ENCODE results near the gene TMEM219. TPM values are rescaled to one million over a fixed set of nuclear protein-coding genes. Genes with fewer than 3 reads are reported as not detected.

The TMEM219 gene
- polyA plus RNA-seq, 1 of the 3 experiments (the other 2 are of a cell fraction): 101 TPM

DNA sequence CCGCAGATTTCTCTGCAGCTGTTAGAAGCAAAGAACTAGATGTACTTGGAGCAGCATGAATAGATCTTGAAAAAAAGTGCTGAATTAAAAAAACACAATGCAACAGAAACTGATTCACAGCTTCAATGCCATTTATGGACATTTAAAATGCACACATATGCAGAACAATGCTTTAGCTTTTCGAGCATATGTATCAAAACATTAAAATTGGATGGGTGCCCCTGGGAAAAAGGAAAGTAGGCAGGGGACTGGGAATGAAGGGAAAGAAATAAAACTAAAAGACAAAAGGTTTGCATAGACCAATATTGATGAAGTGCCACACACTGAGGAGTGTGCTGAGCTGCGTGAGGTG is 40.9 kb upstream of the TMEM219 start:
- Histone ChIP-seq H3K4me1 (ENCODE audit: control insufficient read depth in 1 of 2, insufficient read depth in 2 of 2, low read depth in 1 of 2, low read length in 1 of 2) (peaks cover 6 to 10% of the 10 kb centered on the region in 2 experiments; a peak in 1 of 4 replicates), H3K79me2 (ENCODE audit: insufficient read depth) (peaks cover 73% of the 10 kb centered on the region), H3K9me2 (no peaks in the 10 kb centered on the region), H2AFZ (ENCODE audit: low read depth) (no peak overlapping the region), H3F3A (replicated peaks; ENCODE audit: insufficient read depth) (no peaks in the 10 kb centered on the region), H3K9ac (no peak overlapping the region), H3K27me3 (ENCODE audit: insufficient read depth) (no peaks in the 10 kb centered on the region), H3K4me3 (ENCODE audit: low read depth in 2 of 2, low read length in 1 of 2) (no peak overlapping the region), H4K20me1 (ENCODE audit: insufficient read depth) (no peaks in the 10 kb centered on the region; the same call in 1 of the 2 replicates), H3K36me3 (replicated peaks in 1 of 2; ENCODE audit: control insufficient read depth in 1 of 2, insufficient read depth in 2 of 2, low read length in 1 of 2) (peaks cover 30 to 36% of the 10 kb centered on the region in 2 experiments), H3K27ac (ENCODE audit: low read depth in 2 of 2, low read length in 1 of 2) (no peak overlapping the region), H3K9me3 (no peaks in the 10 kb centered on the region), H3K4me2 (no peak overlapping the region)
- DNase-seq: no peak
- WGBS (ENCODE audit: low lambda C conversion rate): 94% methylated on average over 3 of the region's 3 CpGs
- TF ChIP-seq MXI1 (IDR thresholded peaks at IDR 0.05; ENCODE audit: low read depth, low read length): no peak
- no peak for TF ChIP-seq ELF1 (IDR thresholded peaks at IDR 0.05)
- no peak for TF ChIP-seq MEF2A (IDR thresholded peaks at IDR 0.05; ENCODE audit: borderline replicate concordance, low read depth)
- TF ChIP-seq POLR2AphosphoS5 (IDR thresholded peaks at IDR 0.05; ENCODE audit: low read depth, low read length): no peak
- TF ChIP-seq RAD21 (IDR thresholded peaks at IDR 0.05; ENCODE audit: low read length): no peak
- no peak for TF ChIP-seq RXRA (IDR thresholded peaks at IDR 0.05; ENCODE audit: borderline replicate concordance, low read depth)
- TF ChIP-seq ZBTB33 (IDR thresholded peaks at IDR 0.05; ENCODE audit: borderline replicate concordance, low read depth): no peak
- TF ChIP-seq MAX (IDR thresholded peaks at IDR 0.05; ENCODE audit: low read depth): no peak
- TF ChIP-seq GABPA (IDR thresholded peaks at IDR 0.05; ENCODE audit: low read depth): no peak
- no peak for TF ChIP-seq EZH2phosphoT487 (IDR thresholded peaks at IDR 0.05; ENCODE audit: borderline replicate concordance, low read depth)
- TF ChIP-seq, protein P1, sequence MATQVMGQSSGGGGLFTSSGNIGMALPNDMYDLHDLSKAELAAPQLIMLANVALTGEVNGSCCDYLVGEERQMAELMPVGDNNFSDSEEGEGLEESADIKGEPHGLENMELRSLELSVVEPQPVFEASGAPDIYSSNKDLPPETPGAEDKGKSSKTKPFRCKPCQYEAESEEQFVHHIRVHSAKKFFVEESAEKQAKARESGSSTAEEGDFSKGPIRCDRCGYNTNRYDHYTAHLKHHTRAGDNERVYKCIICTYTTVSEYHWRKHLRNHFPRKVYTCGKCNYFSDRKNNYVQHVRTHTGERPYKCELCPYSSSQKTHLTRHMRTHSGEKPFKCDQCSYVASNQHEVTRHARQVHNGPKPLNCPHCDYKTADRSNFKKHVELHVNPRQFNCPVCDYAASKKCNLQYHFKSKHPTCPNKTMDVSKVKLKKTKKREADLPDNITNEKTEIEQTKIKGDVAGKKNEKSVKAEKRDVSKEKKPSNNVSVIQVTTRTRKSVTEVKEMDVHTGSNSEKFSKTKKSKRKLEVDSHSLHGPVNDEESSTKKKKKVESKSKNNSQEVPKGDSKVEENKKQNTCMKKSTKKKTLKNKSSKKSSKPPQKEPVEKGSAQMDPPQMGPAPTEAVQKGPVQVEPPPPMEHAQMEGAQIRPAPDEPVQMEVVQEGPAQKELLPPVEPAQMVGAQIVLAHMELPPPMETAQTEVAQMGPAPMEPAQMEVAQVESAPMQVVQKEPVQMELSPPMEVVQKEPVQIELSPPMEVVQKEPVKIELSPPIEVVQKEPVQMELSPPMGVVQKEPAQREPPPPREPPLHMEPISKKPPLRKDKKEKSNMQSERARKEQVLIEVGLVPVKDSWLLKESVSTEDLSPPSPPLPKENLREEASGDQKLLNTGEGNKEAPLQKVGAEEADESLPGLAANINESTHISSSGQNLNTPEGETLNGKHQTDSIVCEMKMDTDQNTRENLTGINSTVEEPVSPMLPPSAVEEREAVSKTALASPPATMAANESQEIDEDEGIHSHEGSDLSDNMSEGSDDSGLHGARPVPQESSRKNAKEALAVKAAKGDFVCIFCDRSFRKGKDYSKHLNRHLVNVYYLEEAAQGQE (IDR thresholded peaks at IDR 0.05; ENCODE audit: low read depth, low read length): no peak
- no peak for TF ChIP-seq FOSL2 (IDR thresholded peaks at IDR 0.05; ENCODE audit: borderline replicate concordance, low read depth)
- no peak for TF ChIP-seq RFX5 (IDR thresholded peaks at IDR 0.05; ENCODE audit: low read length)
- TF ChIP-seq PBX3 (IDR thresholded peaks at IDR 0.05): no peak
- ChIA-PET CTCF (interaction anchor here (1.0 to 1.3 kb wide), 2 partner anchors 20 to 73 kb away, joined by 3 to 5 read pairs; no protein-coding TSS in a partner anchor), POLR2A (interaction anchor here (0.6 to 1.0 kb wide), 2 partner anchors 19 to 41 kb away, joined by 3 read pairs; partner anchors contain the start of gene TMEM219)

Data from SK-N-SH (cell line).